NCI-H82 (cell line): ENCODE measurements around the gene TMEM258.

Experiments used
- DNase-seq: peaks from one replicate; lab custom pipeline; 2025; lab: John Stamatoyannopoulos, UW

Gene TMEM258

DNA sequence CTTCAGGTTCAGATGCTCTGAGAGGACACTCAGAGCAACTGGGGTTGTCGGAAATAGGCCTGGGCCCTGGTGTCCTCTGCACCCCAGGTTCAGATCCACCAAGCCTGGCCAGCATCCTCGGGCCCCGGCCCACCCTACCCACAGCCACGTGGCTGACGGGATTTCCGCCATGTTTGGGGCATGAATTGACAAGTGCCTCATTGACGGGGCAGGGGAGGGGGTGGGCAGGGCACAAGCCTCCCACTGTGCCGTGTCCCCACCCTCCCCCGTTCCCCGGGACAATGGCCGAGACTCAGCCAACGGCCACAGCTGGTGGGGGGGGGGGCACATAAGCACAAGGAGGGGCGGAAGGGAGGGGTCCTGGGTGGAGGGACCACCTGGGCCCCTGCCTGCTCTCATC, 31.5 kb downstream of the TMEM258 start:
- DNase-seq, result no peak

DNA sequence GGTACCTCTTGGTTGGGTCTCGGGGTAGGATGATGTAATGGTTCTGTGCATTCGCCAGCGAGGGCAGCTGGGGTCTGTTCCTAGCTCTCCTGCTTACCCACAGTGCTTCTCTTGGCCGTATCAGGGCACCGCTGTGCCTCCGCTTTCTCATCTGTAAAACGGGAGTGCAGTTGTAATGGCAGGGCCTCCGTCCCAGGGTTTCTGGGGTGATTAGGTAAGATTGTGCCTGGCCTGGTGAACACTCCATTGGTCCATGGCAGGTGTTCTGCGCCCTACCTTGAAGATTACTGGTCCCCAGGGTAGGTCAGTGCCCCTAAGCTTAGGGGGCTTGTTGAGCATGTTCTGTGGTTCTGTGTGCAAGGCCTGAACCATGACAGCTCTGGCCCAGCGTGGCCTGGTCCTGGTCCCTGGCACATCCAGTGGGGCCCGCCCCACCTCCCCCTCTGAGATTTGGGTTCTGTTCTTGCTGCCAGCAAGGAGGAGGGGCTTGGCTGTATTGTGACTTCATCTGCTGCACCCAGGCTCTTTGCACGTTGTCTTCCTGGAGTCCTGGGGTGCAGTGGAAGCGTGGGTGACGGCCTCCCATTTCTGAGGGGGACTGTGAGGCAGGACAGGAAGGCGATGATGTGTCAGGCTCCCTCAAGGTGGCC, 35.1 kb downstream of the TMEM258 start:
- DNase-seq, result no peak

DNA sequence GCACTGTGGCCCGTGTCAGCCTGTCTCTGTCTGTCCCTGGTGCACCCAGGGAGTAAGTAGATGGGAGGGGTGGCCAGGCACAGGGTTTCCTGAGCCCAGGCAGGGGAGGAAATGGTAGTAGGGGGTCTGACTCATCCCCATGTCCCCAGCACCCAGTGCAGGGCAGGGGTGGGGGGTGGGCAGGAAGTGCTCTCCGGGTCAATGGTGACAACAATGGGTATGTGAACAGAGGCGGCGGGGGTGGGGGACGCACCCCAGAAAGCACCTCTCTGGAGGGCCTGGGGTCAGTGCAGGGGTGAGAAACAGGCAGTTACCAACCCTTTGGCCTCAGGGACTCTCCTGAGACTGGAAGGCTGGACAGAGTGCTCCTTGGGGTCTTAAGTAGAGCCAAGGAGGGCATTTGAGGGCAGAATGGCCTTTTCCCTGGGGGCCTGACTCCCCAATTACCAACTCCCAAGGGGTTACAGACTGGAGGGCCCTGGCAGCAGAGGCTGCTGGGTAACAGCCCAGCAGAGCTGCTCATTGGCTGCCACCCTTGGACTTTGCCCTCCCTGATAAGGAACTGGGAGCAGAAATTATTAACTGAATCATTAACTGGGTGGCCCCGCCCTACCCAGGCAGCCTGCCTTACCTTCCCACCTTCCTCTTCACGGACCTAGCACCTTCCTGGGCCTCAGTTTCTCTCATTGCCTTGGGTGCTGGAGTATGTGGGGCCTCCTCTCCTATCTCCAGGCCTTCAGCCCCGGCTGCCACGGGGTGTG, 35.8 kb downstream of the TMEM258 start:
- no peak for DNase-seq

DNA sequence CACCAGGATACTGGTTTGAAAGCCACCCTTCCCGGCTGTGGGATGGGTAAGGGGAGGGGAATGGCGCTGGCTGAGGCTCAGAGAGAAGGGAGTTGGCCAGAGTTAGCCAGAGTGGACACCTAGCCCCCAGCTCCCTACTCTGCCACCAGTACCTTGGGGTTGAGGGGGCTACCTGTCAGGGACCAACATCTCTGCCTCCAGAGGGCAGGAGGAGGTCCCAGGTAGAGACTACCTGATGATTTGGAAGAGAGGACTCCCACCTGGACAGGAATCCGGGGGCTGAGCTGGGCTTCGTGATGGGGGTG, 36.3 kb downstream of the TMEM258 start:
- DNase-seq, result no peak

DNA sequence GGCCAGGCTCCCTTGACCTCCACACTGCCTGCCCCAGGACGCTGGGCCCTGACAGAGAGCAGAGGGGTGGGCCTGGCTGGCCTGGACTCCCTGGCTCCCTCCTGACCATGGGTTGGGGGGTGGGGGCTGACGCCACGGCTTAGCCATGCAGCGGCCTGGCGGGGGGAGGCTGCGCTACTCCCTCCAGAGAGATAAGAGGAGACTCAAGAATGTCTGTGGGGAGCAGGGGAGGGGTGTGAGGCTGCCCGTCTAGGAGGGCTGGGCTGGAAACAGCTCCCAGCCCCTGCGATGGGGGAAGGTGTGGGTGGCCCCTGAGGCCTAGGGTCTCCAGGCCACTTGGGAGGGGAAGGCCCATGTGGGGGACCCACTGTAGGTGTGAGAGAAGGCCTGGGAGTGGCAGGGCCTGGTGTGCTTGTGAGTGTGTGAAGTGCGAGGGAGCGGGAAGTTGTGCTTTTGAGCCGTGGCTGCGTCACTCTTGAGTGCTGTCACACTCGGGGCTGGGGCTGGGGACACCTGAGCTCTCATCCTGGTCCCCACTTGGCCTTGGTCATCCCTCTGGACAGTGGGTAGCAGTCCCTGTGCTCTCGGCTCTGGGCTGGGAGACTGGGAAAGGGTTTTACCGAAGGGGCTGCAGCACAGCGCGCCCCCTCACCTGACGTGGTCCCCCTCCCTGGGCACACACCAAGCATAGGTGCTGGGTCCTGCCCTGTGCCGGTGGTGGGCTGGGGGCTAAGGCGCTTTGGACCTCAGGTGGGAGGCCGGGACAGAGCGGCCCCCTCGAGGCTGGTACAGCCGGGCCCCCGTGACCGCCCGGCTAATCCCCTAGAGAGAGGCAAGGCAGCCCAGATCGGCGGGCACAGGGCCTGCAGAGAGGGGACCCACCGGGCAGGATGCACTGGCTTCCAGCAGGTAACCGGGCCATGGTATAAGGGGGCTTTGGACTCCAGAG, 37.6 kb downstream of the TMEM258 start:
- peak; percentile 27 for DNase-seq

DNA sequence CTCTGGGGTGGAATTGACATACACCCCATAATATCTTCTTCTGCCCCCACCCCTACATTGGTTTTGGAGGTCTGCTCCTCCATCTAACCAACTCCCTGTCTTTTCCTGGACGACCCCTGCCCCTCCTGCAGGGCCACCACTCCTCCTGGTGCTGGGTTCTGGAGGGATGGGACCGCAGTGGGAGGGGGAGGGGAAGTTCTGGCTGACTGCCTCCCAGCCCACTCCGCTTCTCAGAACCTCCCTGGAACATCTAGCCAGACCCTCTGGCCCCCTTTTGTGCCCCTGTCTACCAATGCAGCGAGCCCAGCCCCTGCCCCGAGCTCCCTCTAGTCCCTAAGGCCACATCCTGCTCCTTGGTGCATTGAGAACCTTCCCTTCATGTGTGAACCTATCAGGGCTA, 38.7 kb downstream of the TMEM258 start:
- no peak for DNase-seq

DNA sequence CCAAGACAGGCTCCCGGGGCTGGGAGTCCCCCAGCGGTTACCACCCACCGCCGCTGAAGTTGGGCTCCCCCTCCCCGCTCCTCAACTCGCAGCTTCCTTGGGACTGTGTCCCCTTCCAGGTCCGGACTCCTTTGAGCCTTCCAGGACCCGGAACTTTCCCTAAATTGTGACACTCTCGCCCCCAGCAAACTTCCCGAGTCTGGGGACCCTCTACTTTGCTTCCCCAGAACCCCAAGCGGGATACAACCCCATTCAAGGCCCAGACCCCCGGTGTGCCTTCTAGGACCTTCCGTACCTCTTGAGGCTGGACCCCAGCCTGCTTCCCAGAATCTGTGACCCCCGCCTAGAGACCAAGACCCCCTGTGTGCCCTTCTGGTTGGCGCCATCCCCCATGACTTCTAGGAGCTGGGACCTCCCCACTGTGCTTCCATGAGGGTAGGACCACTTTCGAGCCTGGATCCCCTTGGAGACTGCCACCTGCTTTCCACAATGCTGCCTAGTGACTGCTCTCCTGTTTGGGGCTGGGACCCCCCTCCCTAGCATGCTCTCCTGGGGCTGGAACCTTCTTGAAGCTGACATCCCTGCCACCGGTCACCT, 39.4 kb downstream of the TMEM258 start:
- no peak for DNase-seq

DNA sequence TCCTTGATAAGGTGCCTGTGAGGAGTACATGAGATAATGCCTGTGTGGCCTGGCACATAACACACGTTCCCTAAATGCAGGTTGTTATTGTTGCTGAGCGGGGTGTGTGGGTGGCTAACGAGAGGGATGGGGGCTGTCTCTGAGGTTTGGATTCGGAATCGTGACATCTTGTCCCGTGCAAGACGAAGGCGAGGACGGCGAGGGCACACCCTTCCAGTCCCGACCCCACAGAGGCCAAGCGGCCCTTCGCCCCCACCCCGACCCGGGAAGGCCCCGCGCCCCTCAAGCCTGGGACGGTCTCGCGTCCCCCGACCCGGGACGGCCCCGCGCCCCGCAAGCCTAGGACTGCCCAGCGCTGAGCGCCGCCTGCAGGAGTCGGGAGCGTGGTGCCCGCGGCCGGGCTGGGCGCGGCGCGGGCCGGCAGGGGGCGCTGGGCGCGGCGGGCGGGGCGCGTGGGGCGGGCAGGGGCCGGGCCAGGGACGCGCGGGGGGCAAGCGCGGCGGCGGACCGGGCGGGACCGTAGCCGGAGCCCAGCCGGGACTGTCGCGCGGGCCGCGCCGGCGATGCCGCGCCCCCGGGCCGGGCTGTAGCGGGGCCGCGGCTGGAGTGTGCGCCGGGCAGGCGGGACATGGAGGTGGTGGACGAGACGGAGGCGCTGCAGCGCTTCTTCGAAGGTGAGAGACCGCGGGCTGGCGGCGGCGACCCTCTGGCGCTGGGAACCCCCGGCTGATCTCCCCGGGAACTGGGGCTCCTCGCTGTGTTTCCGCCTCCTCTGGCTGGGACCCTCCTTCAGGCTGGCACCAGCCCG, 40.1 kb downstream of the TMEM258 start, which contains the start of gene MYRF:
TSS of gene MYRF (plus strand) at position 520 of the 808 bp plus-strand sequence. CDS start at position 629, 109 bp downstream.
- DNase-seq, result peak; percentile 57

DNA sequence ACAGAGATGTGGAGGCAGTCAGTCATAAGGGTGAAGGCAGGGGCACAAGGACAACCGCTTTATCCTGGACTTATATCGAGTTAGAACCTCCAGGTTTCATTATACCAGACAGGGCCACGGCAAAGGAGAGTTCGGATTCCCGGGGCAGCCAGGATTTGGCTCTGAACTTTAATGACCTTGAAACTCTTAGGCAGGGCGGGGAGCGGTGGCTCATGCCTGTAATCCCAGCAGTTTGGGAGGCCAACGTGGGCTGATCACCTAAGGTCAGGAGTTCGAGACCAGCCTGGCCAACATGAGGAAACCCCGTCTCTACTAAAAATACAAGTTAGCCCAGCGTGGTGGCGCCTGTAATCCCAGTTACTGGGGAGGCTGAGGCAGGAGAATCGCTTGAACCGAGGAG, 41.0 kb downstream of the TMEM258 start:
- no peak for DNase-seq

DNA sequence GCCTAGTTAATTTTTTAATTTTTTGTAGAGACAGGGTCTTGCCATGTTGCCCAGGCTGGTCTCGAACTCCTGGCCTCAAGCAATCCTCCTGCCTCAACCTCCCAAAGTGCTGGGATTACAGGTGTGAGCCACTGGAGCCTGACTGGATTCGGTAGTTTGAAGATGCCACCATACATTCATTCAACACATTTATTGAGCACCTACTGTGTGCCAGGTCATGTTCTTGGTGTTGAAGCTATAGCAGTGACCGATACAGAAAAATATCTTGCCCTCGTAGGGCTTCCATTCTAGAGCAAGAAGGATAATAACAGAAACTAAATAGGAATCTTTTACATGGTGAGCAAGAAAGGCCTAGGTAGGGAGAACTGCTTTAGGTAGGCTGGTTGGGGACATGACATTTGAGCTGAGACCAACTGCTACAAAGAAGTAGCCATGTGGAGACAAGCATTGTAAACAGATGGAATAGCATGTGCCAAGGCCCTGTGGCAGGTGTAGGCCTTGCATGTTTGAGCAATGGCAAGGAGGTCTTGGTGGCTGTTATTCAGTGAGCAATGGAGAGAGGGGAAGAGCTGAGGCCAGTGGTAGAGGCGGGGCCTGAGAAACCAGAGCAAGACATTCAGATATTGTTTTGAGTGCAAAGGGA, 41.6 kb downstream of the TMEM258 start:
- no peak for DNase-seq

DNA sequence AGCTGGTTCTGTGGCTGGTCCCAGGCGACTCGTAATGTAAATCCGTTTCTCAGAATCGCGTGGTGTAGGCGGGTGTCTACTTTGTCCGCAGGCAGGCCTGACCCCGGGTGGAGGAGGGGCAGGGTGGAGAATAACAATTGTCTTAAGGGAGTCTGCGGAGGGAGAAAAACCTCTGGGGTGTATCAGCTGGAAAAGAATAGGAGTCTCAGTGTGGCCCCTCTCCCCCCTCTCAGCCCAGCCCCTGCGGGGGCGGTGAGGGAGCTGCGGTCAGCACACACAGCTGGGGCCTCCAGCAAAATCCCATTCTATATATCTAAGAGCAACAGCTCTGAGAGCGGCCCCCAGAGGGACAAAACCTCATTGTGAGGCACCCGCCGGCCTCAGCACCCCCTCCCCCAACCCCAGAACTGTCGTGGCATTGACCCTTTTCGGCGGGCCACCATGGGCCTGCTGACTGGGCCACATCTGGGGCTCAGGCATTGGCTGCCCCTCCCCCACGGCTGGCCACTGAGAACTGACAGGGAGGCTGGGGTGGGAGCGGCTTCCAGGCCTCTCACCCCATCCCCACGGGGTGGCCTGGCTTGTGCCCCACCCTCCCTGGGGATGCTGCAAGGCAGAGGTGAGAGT, 42.7 kb downstream of the TMEM258 start:
- no peak for DNase-seq

DNA sequence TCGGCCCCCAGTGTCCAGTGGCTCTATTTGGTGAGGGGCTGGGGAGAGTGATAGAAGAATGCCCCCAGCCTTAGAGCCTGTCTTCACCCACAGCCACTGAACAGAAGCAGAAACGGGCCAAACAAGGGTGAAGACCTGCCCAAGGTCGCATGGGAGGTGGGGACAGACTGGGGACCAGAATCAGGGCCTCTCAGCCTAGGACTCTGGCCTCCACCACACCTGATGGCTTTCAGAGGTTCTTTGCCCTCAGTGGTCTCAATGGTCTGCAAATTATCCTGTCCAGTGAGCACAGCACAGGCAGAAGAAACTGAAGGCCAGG, 44.5 kb downstream of the TMEM258 start:
- no peak for DNase-seq

DNA sequence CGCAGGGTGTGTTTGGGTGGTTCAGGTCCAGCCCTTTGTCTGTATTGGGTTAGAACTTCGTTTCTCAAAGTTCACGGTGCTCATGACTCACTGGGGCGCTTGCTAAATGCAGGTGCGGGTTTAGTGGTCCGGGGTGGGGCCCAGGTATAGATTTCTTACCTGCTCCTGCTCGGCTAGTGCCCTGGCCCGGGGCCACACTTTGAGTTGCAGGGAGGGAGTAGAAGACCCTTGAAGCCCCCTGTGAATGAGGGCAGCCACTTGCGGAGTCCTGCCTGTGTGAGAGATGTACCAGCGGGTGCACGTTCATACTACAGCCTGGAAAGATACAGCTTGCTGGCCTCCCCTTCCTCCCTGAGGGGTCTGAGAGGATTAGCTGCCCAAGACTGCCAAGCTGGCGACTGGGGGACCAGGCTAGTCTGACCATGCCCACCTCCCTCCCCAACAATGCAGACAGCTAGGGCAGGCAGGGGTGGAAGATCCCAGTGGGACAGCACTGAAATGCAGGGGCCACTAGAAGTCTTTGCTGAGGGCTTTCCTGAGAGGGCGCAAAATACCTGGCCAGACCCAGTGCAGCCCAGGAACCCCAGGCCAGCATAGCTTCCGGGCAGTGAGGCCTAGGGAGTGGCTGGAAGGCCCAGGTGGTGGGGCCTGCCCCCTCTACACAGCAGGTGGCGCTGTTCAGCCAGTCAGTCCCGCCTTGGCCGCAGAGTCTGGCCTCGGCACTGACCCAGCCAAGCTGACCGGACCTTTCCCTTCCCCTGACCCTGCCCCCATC, 45.0 kb downstream of the TMEM258 start:
- peak; percentile 63 for DNase-seq

DNA sequence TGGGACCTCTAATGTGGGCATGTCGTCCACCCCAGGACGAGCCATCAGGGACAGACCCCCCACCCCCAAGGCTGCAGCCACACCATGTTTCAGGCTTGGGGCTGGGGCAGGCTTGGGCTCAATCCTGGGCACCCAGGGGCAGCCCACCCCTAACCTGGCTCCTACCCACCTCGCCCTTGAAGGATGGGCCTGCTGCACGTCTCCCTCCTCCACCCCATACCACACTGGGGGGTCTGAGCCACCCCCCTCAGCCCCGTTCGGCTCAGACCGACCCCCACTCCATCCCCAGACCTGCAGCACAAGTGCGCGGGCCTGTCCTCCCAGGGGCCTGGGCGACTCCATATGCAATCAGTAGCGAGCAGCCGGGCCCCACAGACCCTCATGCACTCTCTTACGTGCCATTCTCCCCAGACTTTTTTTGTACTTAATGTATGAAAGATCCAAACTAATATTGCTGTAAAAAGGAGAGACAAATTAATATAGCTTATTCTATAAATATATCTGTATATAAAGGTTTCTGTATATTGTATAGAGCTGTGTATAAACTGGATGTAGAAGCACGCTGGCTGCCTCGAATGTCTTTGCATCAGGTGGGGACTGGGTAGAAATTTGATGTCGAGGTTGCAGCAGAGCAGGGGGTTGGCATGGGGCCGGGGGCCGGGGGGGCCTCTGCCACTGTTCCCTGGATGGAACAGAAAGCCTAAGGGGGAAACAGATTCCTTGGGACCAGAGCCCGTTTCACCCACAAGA, 45.8 kb downstream of the TMEM258 start:
- DNase-seq, result no peak

DNA sequence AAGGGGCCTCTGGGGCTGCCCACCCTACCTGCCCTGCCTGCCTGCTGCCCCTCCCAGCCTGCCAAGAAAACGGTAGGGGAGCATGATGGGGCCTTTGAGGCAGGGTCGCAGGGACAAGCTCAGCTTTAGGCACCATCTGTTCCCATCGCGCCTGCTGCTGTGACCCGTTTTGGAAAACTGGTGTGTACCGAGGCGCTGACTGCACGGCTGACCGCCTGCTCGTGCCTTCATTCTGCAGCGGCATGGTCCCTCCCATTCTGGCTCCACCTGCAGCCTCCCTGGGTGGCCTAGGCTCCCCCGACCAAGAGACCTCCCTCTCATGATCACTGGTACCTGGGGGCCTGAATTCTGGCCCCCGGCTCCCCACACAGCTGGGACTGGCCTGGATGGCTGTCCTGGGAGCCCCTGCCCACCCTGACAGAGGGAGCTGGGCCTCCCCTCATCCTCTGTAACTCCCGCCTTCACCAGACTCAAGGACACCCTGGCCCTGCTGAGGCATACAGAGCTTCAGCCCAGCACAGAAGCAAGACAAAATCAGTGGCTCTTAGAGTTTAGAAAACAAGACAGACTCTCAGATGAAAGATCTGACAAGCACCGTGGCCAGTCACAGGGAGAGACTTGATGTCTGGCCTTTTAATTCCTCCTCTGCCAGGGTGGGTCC, 46.5 kb downstream of the TMEM258 start:
- DNase-seq, result peak; percentile 74

DNA sequence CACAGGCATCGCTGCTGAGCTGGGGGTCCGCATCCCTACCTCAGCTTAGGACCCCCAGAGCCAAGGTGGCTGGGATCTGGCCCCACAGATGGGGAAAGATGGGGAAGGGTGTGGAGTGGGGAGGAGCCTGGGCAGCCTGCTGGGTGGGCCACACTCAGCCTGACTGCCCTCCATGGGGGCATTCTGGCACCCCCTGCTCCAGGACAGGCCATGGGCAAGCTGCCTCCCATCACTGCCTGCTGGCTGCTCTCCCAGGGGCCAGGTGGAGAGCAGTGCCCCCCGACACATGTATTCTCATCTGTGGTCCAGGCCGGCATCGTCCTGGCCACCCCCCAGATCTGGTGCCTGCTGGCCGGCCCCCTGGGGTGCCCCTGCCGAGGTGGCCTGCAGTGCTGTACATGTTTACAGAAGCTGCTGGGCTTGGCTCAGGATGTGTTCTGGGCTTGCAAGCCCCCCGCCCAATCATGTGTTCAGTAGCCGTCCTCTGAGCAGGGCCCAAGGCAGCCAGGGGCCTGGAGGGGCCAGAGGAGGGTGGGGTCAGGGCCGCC, 47.7 kb downstream of the TMEM258 start:
- DNase-seq, result no peak

DNA sequence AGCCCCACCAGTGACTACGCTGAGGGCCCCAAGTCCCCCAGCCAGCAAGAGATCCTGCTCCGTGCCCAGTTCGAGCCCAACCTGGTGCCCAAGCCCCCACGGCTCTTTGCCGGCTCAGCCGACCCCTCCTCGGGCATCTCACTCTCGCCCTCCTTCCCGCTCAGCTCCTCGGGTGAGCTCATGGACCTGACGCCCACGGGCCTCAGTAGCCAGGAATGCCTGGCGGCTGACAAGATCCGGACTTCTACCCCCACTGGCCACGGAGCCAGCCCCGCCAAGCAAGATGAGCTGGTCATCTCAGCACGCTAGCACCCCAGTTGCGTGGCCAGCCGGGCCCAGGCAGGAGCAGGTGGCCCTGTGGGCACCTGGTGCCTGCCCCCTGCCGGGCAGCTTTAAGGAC, 48.2 kb downstream of the TMEM258 start:
- no peak for DNase-seq

DNA sequence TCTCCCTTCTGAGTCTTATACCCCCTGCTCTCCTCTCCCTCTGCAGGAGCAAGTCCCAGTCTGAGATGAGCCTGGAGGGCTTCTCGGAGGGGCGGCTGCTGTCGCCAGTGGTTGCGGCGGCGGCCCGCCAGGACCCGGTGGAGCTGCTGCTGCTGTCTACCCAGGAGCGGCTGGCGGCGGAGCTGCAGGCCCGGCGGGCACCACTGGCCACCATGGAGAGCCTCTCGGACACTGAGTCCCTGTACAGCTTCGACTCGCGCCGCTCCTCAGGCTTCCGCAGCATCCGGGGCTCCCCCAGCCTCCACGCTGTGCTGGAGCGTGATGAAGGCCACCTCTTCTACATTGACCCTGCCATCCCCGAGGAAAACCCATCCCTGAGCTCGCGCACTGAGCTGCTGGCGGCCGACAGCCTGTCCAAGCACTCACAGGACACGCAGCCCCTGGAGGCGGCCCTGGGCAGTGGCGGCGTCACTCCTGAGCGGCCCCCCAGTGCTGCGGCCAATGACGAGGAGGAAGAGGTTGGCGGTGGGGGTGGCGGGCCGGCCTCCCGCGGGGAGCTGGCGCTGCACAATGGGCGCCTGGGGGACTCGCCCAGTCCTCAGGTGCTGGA, 48.8 kb downstream of the TMEM258 start:
- DNase-seq, result no peak
